HUES48 (cell line): ENCODE data around the gene OPCML.

Experiments
- H3K27ac ChIP-seq: one replicate; pipeline ENCODE4 v1.7.0; 2013; ENCODE audit warnings: low read depth, low read length, inconsistent platforms
- H3K27me3 ChIP-seq: 2 replicates; pipeline ENCODE4 v1.6.1; 2013; ENCODE audit warnings: mild to moderate bottlenecking, low read length; ENCODE audit not compliant: control insufficient read depth, insufficient read depth
- H3K36me3 ChIP-seq: 2 replicates; pipeline ENCODE4 v1.6.1; 2013; ENCODE audit warnings: low read length; ENCODE audit not compliant: control insufficient read depth, insufficient read depth
- H3K4me1 ChIP-seq: 2 replicates; pipeline ENCODE4 v1.6.1; 2013; ENCODE audit warnings: mild to moderate bottlenecking, low read length; ENCODE audit not compliant: control insufficient read depth, insufficient read depth
- H3K4me3 ChIP-seq: 2 replicates; pipeline ENCODE4 v1.5.1; 2013; ENCODE audit warnings: mild to moderate bottlenecking, low read depth, low read length
- H3K9ac ChIP-seq: 2 replicates; pipeline ENCODE4 v1.6.1; 2013; ENCODE audit warnings: mild to moderate bottlenecking, low read depth, low read length, moderate library complexity
- H3K9me3 ChIP-seq: 2 replicates; pipeline ENCODE4 v1.6.1; 2013; ENCODE audit warnings: low read length; ENCODE audit not compliant: control insufficient read depth, insufficient read depth

Gene OPCML

GRCh38 chr11:132853886-132854285, 678.4 kb downstream of the OPCML start:
- Histone ChIP-seq H3K36me3 (no peaks in the 10 kb centered on the region), H3K27ac (no peak overlapping the region), H3K9me3 (peaks cover 4% of the 10 kb centered on the region; the same call in 1 of the 2 replicates), H3K4me3 (no peak overlapping the region), H3K27me3 (no peaks in the 10 kb centered on the region), H3K4me1 (peaks cover 18% of the 10 kb centered on the region), H3K9ac (no peak overlapping the region)

DNA sequence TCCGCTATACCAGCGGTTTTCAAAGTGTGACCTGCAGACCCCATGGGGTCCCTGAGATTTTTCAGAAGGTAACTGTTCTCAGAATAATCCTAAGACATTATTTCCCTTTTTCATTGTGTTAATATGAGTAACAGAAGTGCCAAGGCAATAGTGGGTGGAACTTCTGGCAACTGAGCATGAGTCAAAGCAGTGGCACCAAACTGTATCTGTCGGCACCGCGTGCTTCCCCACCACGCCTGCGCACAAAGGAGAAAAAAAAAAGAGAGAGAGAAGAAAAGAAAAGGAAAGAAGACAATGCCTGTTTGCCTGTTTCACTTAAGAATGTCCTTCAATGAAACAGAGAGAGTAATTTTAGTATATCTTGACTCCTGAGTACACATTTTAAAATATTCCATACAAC, 679.9 kb downstream of the OPCML start:
- Histone ChIP-seq H3K4me1 (peaks cover 4% of the 10 kb centered on the region), H3K27me3 (no peaks in the 10 kb centered on the region)

GRCh38 chr11:132851247-132851646, 681.1 kb downstream of the OPCML start:
- peaks cover 4% of the 10 kb centered on the region; the same call in 1 of the 2 replicates for H3K9me3 ChIP-seq
- H3K4me1 ChIP-seq: peaks cover 4% of the 10 kb centered on the region

More for the DNA sequence above, 679.9 kb downstream of the OPCML start:
- H3K36me3 ChIP-seq: no peaks in the 10 kb centered on the region
- H3K27ac ChIP-seq: no peak overlapping the region
- H3K9ac ChIP-seq: no peak overlapping the region
- peaks cover 4% of the 10 kb centered on the region; the same call in 1 of the 2 replicates for H3K9me3 ChIP-seq
- no peak overlapping the region for H3K4me3 ChIP-seq

DNA sequence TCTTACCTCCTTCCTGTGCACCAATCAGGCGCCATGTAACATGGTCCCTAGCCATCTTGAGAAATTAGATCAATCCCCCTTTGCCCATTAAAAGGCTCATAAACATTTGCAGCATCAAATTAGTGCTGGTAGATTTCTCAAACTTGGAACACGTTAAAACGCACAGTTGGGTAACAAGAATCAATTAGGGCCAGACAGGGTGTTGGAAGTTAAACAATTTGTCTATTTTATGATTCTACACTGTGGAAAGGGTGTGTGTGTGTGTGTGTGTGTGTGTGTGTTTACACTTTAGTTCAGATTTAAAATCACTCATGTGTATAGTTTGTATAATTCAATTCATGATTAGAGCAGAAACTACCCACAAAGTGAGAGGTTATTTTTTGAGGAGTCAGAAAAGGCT, 682.0 kb downstream of the OPCML start:
- H3K27me3 ChIP-seq: no peaks in the 10 kb centered on the region
- peaks cover 5% of the 10 kb centered on the region for H3K4me1 ChIP-seq
- H3K36me3 ChIP-seq: no peaks in the 10 kb centered on the region
- H3K9me3 ChIP-seq: peaks cover under 1% of the 10 kb centered on the region; the same call in 1 of the 2 replicates
- no peak overlapping the region for H3K9ac ChIP-seq
- no peak overlapping the region for H3K27ac ChIP-seq
- no peak overlapping the region for H3K4me3 ChIP-seq

More at GRCh38 chr11:132851247-132851646, 681.1 kb downstream of the OPCML start:
- no peaks in the 10 kb centered on the region for H3K36me3 ChIP-seq
- H3K4me3 ChIP-seq: no peak overlapping the region
- H3K27me3 ChIP-seq: no peaks in the 10 kb centered on the region
- H3K27ac ChIP-seq: no peak overlapping the region
- no peak overlapping the region for H3K9ac ChIP-seq

DNA sequence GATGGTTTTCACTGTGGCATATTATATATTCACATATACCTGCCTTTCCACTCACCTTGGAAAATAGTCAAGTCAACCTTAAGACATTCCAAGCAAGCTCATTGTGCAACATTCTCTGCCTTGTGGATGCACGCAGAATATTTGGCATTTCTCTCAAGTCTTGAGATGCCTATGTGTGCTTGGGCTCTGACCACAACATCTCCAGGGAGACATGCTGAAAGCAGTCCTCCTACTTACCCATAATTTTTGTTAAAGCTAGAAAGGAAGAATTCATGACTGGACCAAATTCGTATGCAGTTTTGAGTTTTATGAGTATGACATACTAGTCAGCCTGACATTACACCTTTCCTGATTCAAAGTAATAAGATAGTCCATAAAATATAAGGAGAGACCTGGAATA, 684.0 kb downstream of the OPCML start:
- H3K4me1 ChIP-seq: peaks cover 5% of the 10 kb centered on the region; the same call in 1 of the 2 replicates
- no peaks in the 10 kb centered on the region for H3K27me3 ChIP-seq
- H3K27ac ChIP-seq: no peak overlapping the region
- no peaks in the 10 kb centered on the region for H3K9me3 ChIP-seq
- no peaks in the 10 kb centered on the region for H3K36me3 ChIP-seq
- no peak overlapping the region for H3K9ac ChIP-seq
- no peak overlapping the region for H3K4me3 ChIP-seq

GRCh38 chr11:132846075-132846474, 686.2 kb downstream of the OPCML start:
- Histone ChIP-seq H3K4me3 (no peak overlapping the region), H3K9ac (no peak overlapping the region), H3K9me3 (no peaks in the 10 kb centered on the region), H3K4me1 (peaks cover 8% of the 10 kb centered on the region; the same call in 1 of the 2 replicates), H3K36me3 (no peaks in the 10 kb centered on the region), H3K27ac (no peak overlapping the region), H3K27me3 (no peaks in the 10 kb centered on the region)

GRCh38 chr11:132844956-132845696, 687.2 kb downstream of the OPCML start:
- Histone ChIP-seq H3K36me3 (no peaks in the 10 kb centered on the region), H3K27me3 (no peaks in the 10 kb centered on the region), H3K4me1 (peaks cover 16% of the 10 kb centered on the region), H3K9me3 (no peaks in the 10 kb centered on the region), H3K4me3 (no peak overlapping the region), H3K9ac (no peak overlapping the region), H3K27ac (no peak overlapping the region)

- peak overlapping the region; percentile 39 for H3K27ac ChIP-seq
- H3K9ac ChIP-seq: no peak overlapping the region
- H3K9me3 ChIP-seq: no peaks in the 10 kb centered on the region
- no peaks in the 10 kb centered on the region for H3K27me3 ChIP-seq
- H3K4me3 ChIP-seq: no peak overlapping the region
- peaks cover 20% of the 10 kb centered on the region for H3K4me1 ChIP-seq
- H3K36me3 ChIP-seq: no peaks in the 10 kb centered on the region
Observed at GRCh38 chr11:132840660-132841059, 691.6 kb downstream of the OPCML start.

GRCh38 chr11:132840191-132840590, 692.1 kb downstream of the OPCML start:
- H3K36me3 ChIP-seq: no peaks in the 10 kb centered on the region
- H3K4me3 ChIP-seq: no peak overlapping the region
- peak overlapping the region; percentile 39 for H3K27ac ChIP-seq
- H3K9ac ChIP-seq: no peak overlapping the region
- peaks cover 18% of the 10 kb centered on the region for H3K4me1 ChIP-seq
- H3K9me3 ChIP-seq: no peaks in the 10 kb centered on the region
- H3K27me3 ChIP-seq: no peaks in the 10 kb centered on the region

- H3K27ac ChIP-seq: no peak overlapping the region
- no peak overlapping the region for H3K9ac ChIP-seq
- no peaks in the 10 kb centered on the region for H3K36me3 ChIP-seq
Observed at GRCh38 chr11:132839236-132839945, 692.9 kb downstream of the OPCML start.

DNA sequence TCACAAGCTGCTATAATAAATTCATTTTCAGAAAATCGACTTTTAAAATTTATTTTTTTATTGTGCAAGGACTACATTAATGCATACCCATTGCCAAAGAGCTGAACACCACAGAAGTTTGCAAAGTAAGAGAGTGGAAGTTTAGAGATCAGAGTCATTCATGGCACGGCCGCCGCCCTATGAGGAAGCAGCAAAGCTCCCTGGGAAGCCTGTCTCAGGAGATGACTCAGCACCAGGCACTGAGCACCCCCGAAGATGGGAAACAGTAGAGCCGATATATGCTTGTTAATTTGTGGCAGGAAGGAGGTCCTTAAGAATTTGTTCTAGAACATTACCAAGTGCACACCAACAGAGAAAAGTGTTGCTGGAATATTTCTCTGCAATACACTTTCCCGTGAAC, 693.7 kb downstream of the OPCML start:
- H3K27me3 ChIP-seq: no peaks in the 10 kb centered on the region
- H3K36me3 ChIP-seq: no peaks in the 10 kb centered on the region
- no peak overlapping the region for H3K27ac ChIP-seq
- no peak overlapping the region for H3K9ac ChIP-seq
- no peak overlapping the region for H3K4me3 ChIP-seq
- no peaks in the 10 kb centered on the region for H3K9me3 ChIP-seq
- H3K4me1 ChIP-seq: peaks cover 14% of the 10 kb centered on the region; the same call in 1 of the 2 replicates

More at GRCh38 chr11:132839236-132839945, 692.9 kb downstream of the OPCML start:
- Histone ChIP-seq H3K4me1 (peaks cover 14% of the 10 kb centered on the region; the same call in 1 of the 2 replicates), H3K4me3 (no peak overlapping the region), H3K27me3 (no peaks in the 10 kb centered on the region), H3K9me3 (no peaks in the 10 kb centered on the region)
